HG03039 (cell line): ENCODE data around the gene OXLD1.
"Not testable (repeated sequence)": the region's sequence is repeated elsewhere in the genome, so short reads cannot be mapped to it uniquely, and the experiment has no call there.

Experiments used
- ATAC-seq: cut with Tn5 transposase; IDR thresholded peaks from one replicate; pipeline ENCODE4 v1.9.1; 2021; ENCODE audit warnings: mild to moderate bottlenecking, moderate library complexity; ENCODE audit not compliant: unreplicated experiment

The OXLD1 gene

GRCh38 chr17:81621494-81622130 lies 44.8 kb downstream of the OXLD1 start:
- no peak for ATAC-seq

- ATAC-seq, result not testable (repeated sequence)
Measured at GRCh38 chr17:81618307-81618706, 48.1 kb downstream of the OXLD1 start.

DNA sequence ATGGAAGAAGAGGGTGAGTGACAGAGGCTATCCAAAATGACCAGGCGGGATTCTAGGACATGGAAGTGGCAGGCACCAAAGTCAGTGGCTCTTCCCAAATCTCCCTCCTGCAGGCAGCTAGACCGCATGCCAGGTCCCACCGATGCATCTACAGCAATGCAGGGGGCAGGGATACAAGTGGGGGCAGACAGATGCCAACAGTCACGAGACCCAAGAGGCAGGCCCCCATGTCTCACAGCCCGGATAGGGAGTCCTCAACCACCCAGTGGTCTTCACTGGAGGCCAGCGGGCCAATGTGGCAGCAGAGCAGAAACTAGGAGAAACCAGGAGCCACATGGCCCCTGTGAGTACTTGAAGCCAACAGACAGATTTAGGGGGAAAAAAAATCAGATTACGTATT lies 49.5 kb downstream of the OXLD1 start:
- ATAC-seq, result no peak

- no peak for ATAC-seq
Measured at GRCh38 chr17:81615401-81615930, 50.9 kb downstream of the OXLD1 start.
